Measurements from ENCODE around the gene PACC1.
A peak's percentile ranks its signal among the peaks of the same experiment; 100 is the strongest.

Gene PACC1

GRCh38 chr1:212437179-212437798 is 22.6 kb upstream of the PACC1 start:
- no peak for DNase-seq (ENCODE audit: low spot score)

GRCh38 chr1:212434992-212435391 is 20.3 kb upstream of the PACC1 start:
- DNase-seq (ENCODE audit: low spot score) = no peak

- DNase-seq (ENCODE audit: low spot score) = no peak
Measured at GRCh38 chr1:212433577-212434462, 19.1 kb upstream of the PACC1 start.

- DNase-seq (ENCODE audit: low spot score) = peak; percentile 70
Measured at GRCh38 chr1:212432661-212433576, 18.2 kb upstream of the PACC1 start, which contains the start of gene NENF. Gene NENF, plus strand, starts transcription at chr1:212432920. Its CDS starts 24 bp downstream, at chr1:212432944.

- no peak for DNase-seq (ENCODE audit: low spot score)
Measured at GRCh38 chr1:212432272-212432660, 17.6 kb upstream of the PACC1 start.

GRCh38 chr1:212431644-212432043 is 17.0 kb upstream of the PACC1 start:
- no peak for DNase-seq (ENCODE audit: low spot score)

- DNase-seq (ENCODE audit: low spot score) = no peak
Measured at GRCh38 chr1:212430955-212431394, 16.3 kb upstream of the PACC1 start.

GRCh38 chr1:212430416-212430815 is 15.7 kb upstream of the PACC1 start:
- DNase-seq (ENCODE audit: low spot score) = no peak

GRCh38 chr1:212428496-212428895 is 13.8 kb upstream of the PACC1 start:
- no peak for DNase-seq (ENCODE audit: low spot score)

- no peak for DNase-seq (ENCODE audit: low spot score)
Measured at GRCh38 chr1:212423879-212424278, 9.2 kb upstream of the PACC1 start.

- DNase-seq (ENCODE audit: low spot score) = no peak
Measured at GRCh38 chr1:212421165-212421564, 6.5 kb upstream of the PACC1 start.

- DNase-seq (ENCODE audit: low spot score) = no peak
Measured at GRCh38 chr1:212415107-212415841, 588 bp upstream of the PACC1 start.

- DNase-seq (ENCODE audit: low spot score) = no peak
Measured at GRCh38 chr1:212413902-212414327, 771 bp downstream of the PACC1 start.

- no peak for DNase-seq (ENCODE audit: low spot score)
Measured at GRCh38 chr1:212412374-212412773, 2.3 kb downstream of the PACC1 start.

- no peak for DNase-seq (ENCODE audit: low spot score)
Measured at GRCh38 chr1:212410231-212410820, 4.4 kb downstream of the PACC1 start.

GRCh38 chr1:212402666-212403321 is 11.9 kb downstream of the PACC1 start:
- DNase-seq (ENCODE audit: low spot score) = no peak

GRCh38 chr1:212401838-212402582 is 12.7 kb downstream of the PACC1 start:
- no peak for DNase-seq (ENCODE audit: low spot score)

- no peak for DNase-seq (ENCODE audit: low spot score)
Measured at GRCh38 chr1:212401042-212401441, 13.6 kb downstream of the PACC1 start.

GRCh38 chr1:212397171-212397570 is 17.5 kb downstream of the PACC1 start:
- no peak for DNase-seq (ENCODE audit: low spot score)

- no peak for DNase-seq (ENCODE audit: low spot score)
Measured at GRCh38 chr1:212396638-212397037, 18.0 kb downstream of the PACC1 start.
